HFFc6 (cell line): Measurements from ENCODE around the gene RNF111. TPM values are rescaled to one million over a fixed set of nuclear protein-coding genes. Genes with fewer than 3 reads are reported as not detected.
A peak's percentile ranks its signal among the peaks of the same experiment; 100 is the strongest.

Source experiments
- DNase-seq: peaks from one replicate; pipeline ENCODE4 v3.0.0-alpha.2; 2018
- H3K27ac Mint-ChIP-seq: 2 replicates; pipeline ENCODE4 v1.8.0; 2020; ENCODE audit warnings: mild to moderate bottlenecking, mixed read lengths
- H3K27me3 Mint-ChIP-seq: 2 replicates; pipeline ENCODE4 v1.8.0; 2021; ENCODE audit warnings: mild to moderate bottlenecking, moderate library complexity, mixed read lengths; ENCODE audit not compliant: insufficient read depth
- H3K36me3 Mint-ChIP-seq: 2 replicates; pipeline ENCODE4 v1.8.0; 2021; ENCODE audit warnings: low read depth, mixed read lengths
- H3K4me1 Mint-ChIP-seq: 2 replicates; pipeline ENCODE4 v1.8.0; 2020; ENCODE audit warnings: low read depth, mixed read lengths
- H3K4me3 Mint-ChIP-seq: 2 replicates; pipeline ENCODE4 v1.8.0; 2020; ENCODE audit warnings: mild to moderate bottlenecking, moderate library complexity, mixed read lengths
- H3K9me3 Mint-ChIP-seq: 2 replicates; pipeline ENCODE4 v1.8.0; 2020; ENCODE audit warnings: mild to moderate bottlenecking, mixed read lengths
- total RNA-seq, 6 experiments: library from RNA; stranded (reverse); fragmentation: NEBNext Ultra II Directional; extraction: Animal tissue kit (Norgen Biotek cat#: 25700); gene quantifications; 2 replicates in 1 of 6; 3 replicates in 5 of 6; pipeline ENCODE4 v1.2.3, GENCODE V29; 2021
- TF ChIP-seq, protein P1 (sequence below): fragments of 200-600 bp; sonication (generic); IDR thresholded peaks from 2 replicates; pipeline ENCODE4 v1.5.0; 2021; ENCODE audit warnings: antibody characterized with exemption, mild to moderate bottlenecking

The RNF111 gene
- total RNA-seq, 6 experiments from 2014 or later: 29.1 to 32.7 (median 32.4) TPM

DNA sequence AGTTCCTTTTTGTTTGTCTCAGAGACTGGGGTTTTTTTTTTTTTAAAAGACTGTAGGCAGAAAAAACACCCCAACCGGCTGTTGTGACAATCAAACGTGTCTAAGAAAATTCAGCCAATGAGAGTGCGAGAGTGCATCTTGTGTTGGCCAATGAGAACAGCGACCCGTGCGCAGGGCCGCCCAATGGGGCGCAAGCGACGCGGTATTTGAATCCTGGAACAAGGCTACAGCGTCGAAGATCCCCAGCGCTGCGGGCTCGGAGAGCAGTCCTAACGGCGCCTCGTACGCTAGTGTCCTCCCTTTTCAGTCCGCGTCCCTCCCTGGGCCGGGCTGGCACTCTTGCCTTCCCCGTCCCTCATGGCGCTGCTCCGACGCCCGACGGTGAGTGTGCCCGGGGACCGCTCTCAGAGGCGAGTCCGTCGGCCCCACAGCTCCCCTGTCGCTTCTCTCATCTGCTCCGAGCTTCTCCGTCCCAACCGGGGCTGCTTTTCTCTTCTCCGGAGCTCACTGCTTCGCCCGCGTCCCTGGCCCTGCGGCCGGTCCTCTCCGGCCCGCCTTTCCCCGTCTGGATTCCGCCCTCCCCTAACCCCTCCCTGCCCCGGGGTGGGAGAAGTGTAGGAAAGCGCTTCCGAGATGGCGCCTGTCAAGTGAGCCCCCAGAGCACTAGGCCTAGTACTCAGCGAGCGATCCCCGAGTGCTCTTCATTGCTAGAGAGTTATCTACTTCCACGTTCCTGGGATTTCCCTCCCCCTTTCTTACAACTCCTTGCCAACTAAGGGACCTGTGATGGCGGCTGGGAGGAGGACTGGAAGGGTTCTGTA is 117.7 kb downstream of the RNF111 start, which contains the start of gene CCNB2:
Gene CCNB2 (plus strand): TSS at position 235 of the 821 bp plus-strand sequence. CDS start 123 bp downstream, at position 358.
- peak within 1 kb of the TSS; percentile 99 for H3K27ac Mint-ChIP-seq
- no peaks in the 10 kb centered on the region for H3K9me3 Mint-ChIP-seq
- H3K4me3 Mint-ChIP-seq: peak within 1 kb of the TSS; percentile 97
- peaks cover 20% of the 10 kb centered on the region for H3K36me3 Mint-ChIP-seq
- DNase-seq: peak; percentile 94
- H3K4me1 Mint-ChIP-seq: peaks cover 22% of the 10 kb centered on the region
- TF ChIP-seq, protein P1, sequence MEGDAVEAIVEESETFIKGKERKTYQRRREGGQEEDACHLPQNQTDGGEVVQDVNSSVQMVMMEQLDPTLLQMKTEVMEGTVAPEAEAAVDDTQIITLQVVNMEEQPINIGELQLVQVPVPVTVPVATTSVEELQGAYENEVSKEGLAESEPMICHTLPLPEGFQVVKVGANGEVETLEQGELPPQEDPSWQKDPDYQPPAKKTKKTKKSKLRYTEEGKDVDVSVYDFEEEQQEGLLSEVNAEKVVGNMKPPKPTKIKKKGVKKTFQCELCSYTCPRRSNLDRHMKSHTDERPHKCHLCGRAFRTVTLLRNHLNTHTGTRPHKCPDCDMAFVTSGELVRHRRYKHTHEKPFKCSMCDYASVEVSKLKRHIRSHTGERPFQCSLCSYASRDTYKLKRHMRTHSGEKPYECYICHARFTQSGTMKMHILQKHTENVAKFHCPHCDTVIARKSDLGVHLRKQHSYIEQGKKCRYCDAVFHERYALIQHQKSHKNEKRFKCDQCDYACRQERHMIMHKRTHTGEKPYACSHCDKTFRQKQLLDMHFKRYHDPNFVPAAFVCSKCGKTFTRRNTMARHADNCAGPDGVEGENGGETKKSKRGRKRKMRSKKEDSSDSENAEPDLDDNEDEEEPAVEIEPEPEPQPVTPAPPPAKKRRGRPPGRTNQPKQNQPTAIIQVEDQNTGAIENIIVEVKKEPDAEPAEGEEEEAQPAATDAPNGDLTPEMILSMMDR: no peak
- H3K27me3 Mint-ChIP-seq: peaks cover 6% of the 10 kb centered on the region

DNA sequence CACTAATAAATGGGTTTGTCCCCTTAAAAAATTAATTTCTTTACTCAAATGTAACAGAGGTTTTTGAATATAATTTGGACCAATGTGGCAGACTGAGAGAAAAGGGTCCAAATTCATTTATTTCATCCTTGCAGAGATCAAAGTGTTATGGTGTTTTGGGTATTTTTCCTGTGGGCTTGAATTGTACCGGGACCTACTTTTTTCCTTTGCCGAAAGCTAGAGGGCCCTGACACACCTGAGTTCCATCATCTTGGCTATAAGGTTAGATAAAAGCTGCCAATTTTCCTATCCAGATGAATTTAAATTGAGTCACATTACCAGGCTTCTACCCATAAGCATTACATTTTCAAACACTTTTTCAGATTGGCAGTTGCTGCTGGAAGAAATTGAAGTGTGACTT is 118.4 kb downstream of the RNF111 start:
- Mint-ChIP-seq H3K27ac (peak overlapping the region; percentile 99), H3K4me1 (peaks cover 22% of the 10 kb centered on the region), H3K9me3 (no peaks in the 10 kb centered on the region), H3K36me3 (peaks cover 20% of the 10 kb centered on the region), H3K27me3 (peaks cover 6% of the 10 kb centered on the region), H3K4me3 (peak overlapping the region; percentile 97)
- no peak for DNase-seq
- TF ChIP-seq, protein P1: no peak

DNA sequence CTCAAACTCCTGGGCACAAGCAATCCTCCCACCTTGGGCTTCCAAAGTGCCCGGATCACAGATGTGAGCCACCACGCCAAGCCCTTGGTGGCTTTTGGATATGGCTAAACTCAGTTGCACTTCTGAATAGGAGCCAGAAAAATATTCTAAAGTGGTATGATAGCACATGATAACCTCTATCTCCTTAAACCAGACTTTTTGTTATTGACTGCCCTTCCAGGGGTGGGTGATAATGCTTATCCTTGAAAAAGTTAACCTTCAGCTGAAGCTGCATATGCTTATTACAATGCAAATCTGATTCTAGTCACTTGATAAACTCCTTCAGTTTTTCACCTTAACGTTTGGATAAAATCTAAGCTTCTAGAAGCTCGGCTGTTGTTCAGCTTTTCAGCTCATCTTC is 123.8 kb downstream of the RNF111 start:
- TF ChIP-seq, protein P1: no peak
- H3K27me3 Mint-ChIP-seq: no peaks in the 10 kb centered on the region; the same call in 1 of the 2 replicates
- peaks cover 41% of the 10 kb centered on the region for H3K36me3 Mint-ChIP-seq
- no peak overlapping the region for H3K4me3 Mint-ChIP-seq
- no peaks in the 10 kb centered on the region for H3K9me3 Mint-ChIP-seq
- no peak for DNase-seq
- H3K4me1 Mint-ChIP-seq: peaks cover 4% of the 10 kb centered on the region
- H3K27ac Mint-ChIP-seq: no peak overlapping the region

DNA sequence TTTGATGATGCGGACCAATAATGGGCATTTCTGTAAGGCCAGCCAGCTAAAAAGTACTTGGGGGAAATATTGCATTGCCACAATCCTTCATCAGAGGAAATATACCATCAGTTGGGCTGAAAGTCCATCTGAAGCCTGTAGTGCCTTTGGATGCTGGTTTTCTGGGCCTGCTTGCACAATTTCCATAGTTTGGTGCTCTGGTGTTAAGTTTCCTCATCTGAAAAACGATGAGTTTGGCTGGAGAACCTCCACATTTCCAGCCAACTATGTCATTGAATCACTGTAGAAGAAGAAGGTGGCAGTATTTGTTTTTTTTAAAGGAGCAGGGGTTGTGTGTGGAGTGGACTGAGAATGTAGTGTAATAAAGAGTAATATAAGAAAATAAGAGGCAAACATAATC is 127.6 kb downstream of the RNF111 start:
- Mint-ChIP-seq H3K27me3 (peaks cover 2% of the 10 kb centered on the region), H3K27ac (no peak overlapping the region), H3K36me3 (peaks cover 26% of the 10 kb centered on the region), H3K4me3 (no peak overlapping the region), H3K9me3 (no peaks in the 10 kb centered on the region), H3K4me1 (no peaks in the 10 kb centered on the region)
- DNase-seq: no peak
- TF ChIP-seq, protein P1: no peak

DNA sequence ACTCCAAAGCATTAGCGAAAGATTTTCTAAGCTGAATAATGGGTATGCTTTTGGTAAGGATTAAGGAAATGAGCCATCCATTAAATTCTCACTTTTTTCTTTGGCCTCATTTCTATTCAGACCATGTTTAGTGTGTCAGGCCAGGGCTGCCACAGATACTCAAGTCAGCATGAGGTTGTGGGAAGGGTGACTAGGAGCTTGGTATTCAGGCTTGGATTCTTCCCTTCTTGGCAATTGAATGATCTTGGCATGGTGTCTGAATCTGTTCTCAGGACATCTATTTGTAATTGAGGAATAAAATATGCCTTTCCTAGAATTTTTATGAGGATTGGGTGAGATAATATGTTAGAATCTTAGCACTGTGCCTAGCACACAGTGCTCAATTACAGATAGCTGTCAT is 128.7 kb downstream of the RNF111 start:
- no peak for DNase-seq
- TF ChIP-seq, protein P1: no peak
- H3K36me3 Mint-ChIP-seq: peaks cover 26% of the 10 kb centered on the region
- H3K4me3 Mint-ChIP-seq: no peak overlapping the region
- H3K9me3 Mint-ChIP-seq: no peaks in the 10 kb centered on the region
- peaks cover 2% of the 10 kb centered on the region for H3K27me3 Mint-ChIP-seq
- H3K4me1 Mint-ChIP-seq: no peaks in the 10 kb centered on the region
- H3K27ac Mint-ChIP-seq: no peak overlapping the region
